GM12878 (cell line): ENCODE measurements around the gene KRTAP29-1.

Experiments used
- CEBPB ChIP-seq, 2 experiments: fragments of 150-350 bp in 1 of 2; IDR thresholded peaks; 2 replicates each; pipeline ENCODE4 v1.6.1; 2012 to 2014; ENCODE audit warnings: low read depth in 2 of 2, low read length in 2 of 2, borderline replicate concordance in 1 of 2, inconsistent platforms in 1 of 2
- CHD2 ChIP-seq: IDR thresholded peaks from 2 replicates; pipeline ENCODE4 v1.6.1; 2011; ENCODE audit warnings: low read depth, low read length, improper control_type of control experiment, borderline replicate concordance
- CTCF ChIP-seq, 3 experiments: IDR thresholded peaks in 2 of 3; conservative IDR thresholded peaks in 1 of 3; 2 replicates each; pipeline ENCODE4 v1.5.1; 2011; ENCODE audit warnings: low read depth in 3 of 3, low read length in 3 of 3, mild to moderate bottlenecking in 3 of 3, control low read depth in 2 of 3, moderate library complexity in 2 of 3, inconsistent platforms in 1 of 3, mixed read lengths in 1 of 3; ENCODE audit not compliant: control insufficient read depth in 2 of 3, insufficient read depth in 1 of 3; ENCODE audit errors: extremely low read depth in 1 of 3
- EP300 ChIP-seq, 2 experiments: fragments of 150-350 bp in 1 of 2; IDR thresholded peaks; 2 replicates each; pipeline ENCODE4 v1.6.1; 2011 to 2012; ENCODE audit warnings: low read depth in 2 of 2, low read length in 2 of 2, borderline replicate concordance in 1 of 2, improper control_type of control experiment in 1 of 2, inconsistent platforms in 1 of 2; ENCODE audit not compliant: control insufficient read depth in 1 of 2
- HDAC2 ChIP-seq: fragments of 200-600 bp; sonication (generic); IDR thresholded peaks from 2 replicates; pipeline ENCODE4 v1.6.1; 2017
- NR2C2 ChIP-seq: IDR thresholded peaks from 2 replicates; pipeline ENCODE4 v1.6.1; 2011; ENCODE audit warnings: borderline replicate concordance, low read depth; ENCODE audit not compliant: control insufficient read depth, insufficient read length
- PKNOX1 ChIP-seq: fragments of 450-650 bp; IDR thresholded peaks from 2 replicates; pipeline ENCODE4 v1.6.1; 2016; ENCODE audit warnings: mild to moderate bottlenecking
- POLR2A ChIP-seq: IDR thresholded peaks from 2 replicates; pipeline ENCODE4 v1.6.1; 2011; ENCODE audit warnings: low read depth, mild to moderate bottlenecking, low read length
- POLR2AphosphoS5 ChIP-seq: IDR thresholded peaks from 2 replicates; pipeline ENCODE4 v1.6.1; 2011; ENCODE audit warnings: mild to moderate bottlenecking, low read length, inconsistent platforms
- YBX1 ChIP-seq: fragments of 450-650 bp; IDR thresholded peaks from 2 replicates; pipeline ENCODE4 v1.6.1; 2016; ENCODE audit warnings: antibody characterized with exemption
- ZNF207 ChIP-seq: fragments of 450-650 bp; IDR thresholded peaks from 2 replicates; pipeline ENCODE4 v1.6.1; 2014; ENCODE audit warnings: antibody characterized with exemption, mild to moderate bottlenecking, borderline replicate concordance
- TF ChIP-seq, protein P1 (sequence below): IDR thresholded peaks from 2 replicates; pipeline ENCODE4 v1.6.1; 2011; ENCODE audit warnings: borderline replicate concordance, low read depth, mild to moderate bottlenecking, moderate library complexity, mixed read lengths, low read length; ENCODE audit not compliant: insufficient read depth; ENCODE audit errors: extremely low read length
- TF ChIP-seq, protein P2 (sequence below): fragments of 450-650 bp; IDR thresholded peaks from 2 replicates; pipeline ENCODE4 v1.6.1; 2016; ENCODE audit warnings: mild to moderate bottlenecking

DNA sequence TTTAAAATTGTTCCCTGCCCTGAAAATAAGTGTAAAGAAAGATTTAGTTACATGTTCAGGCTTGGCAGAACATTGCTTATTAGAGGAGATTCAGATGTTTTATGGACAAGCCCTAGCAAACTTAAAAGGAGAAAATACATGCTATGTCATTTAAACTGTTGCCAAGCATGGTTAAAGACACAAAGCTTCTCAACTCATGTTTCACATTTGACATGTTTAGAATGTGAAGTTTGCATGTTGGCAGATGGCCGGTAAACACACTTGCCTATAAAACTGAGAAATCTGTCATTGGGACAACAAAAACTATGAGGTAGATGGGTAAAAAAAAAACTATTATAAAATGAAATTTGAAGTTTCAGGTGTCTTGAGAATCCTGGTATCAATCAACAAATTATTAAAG, 5.8 kb downstream of the KRTAP29-1 start:
- TF ChIP-seq CTCF (IDR thresholded peaks at IDR 0.05 in 2 of 3, conservative IDR thresholded peaks at IDR 0.05 in 1 of 3; ENCODE audit: control insufficient read depth in 2 of 3, extremely low read depth in 1 of 3, insufficient read depth in 1 of 3, low read depth in 3 of 3, low read length in 3 of 3) (no peak), POLR2A (no peak), CEBPB (IDR thresholded peaks at IDR 0.05; ENCODE audit: borderline replicate concordance in 1 of 2, low read depth in 2 of 2, low read length in 2 of 2) (no peak), ZNF207 (no peak), POLR2AphosphoS5 (no peak), NR2C2 (no peak), YBX1 (no peak), CHD2 (no peak), EP300 (IDR thresholded peaks at IDR 0.05; ENCODE audit: borderline replicate concordance in 1 of 2, control insufficient read depth in 1 of 2, low read depth in 2 of 2, low read length in 2 of 2) (no peak), HDAC2 (no peak), PKNOX1 (no peak)
- TF ChIP-seq, protein P1, sequence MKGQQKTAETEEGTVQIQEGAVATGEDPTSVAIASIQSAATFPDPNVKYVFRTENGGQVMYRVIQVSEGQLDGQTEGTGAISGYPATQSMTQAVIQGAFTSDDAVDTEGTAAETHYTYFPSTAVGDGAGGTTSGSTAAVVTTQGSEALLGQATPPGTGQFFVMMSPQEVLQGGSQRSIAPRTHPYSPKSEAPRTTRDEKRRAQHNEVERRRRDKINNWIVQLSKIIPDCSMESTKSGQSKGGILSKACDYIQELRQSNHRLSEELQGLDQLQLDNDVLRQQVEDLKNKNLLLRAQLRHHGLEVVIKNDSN = no peak
- TF ChIP-seq, protein P2, sequence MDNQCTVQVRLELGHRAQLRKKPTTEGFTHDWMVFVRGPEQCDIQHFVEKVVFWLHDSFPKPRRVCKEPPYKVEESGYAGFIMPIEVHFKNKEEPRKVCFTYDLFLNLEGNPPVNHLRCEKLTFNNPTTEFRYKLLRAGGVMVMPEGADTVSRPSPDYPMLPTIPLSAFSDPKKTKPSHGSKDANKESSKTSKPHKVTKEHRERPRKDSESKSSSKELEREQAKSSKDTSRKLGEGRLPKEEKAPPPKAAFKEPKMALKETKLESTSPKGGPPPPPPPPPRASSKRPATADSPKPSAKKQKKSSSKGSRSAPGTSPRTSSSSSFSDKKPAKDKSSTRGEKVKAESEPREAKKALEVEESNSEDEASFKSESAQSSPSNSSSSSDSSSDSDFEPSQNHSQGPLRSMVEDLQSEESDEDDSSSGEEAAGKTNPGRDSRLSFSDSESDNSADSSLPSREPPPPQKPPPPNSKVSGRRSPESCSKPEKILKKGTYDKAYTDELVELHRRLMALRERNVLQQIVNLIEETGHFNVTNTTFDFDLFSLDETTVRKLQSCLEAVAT = no peak
